HFF-Myc (cell line): ENCODE results near the gene TMEM150B.

Experiments
- DNase-seq: peaks from one replicate; pipeline ENCODE4 v3.0.0-alpha.2; 2011; ENCODE audit warnings: low read depth; ENCODE audit errors: extremely low read depth
- H3K4me3 ChIP-seq: replicated peaks from 2 replicates; pipeline ENCODE4 v1.5.1; 2011; ENCODE audit warnings: low read depth, mild to moderate bottlenecking, control low read depth, low read length
- TF ChIP-seq, protein P1 (sequence below): IDR thresholded peaks from 2 replicates; pipeline ENCODE4 v1.5.1; 2012; ENCODE audit warnings: mild to moderate bottlenecking, low read depth, low read length, control low read depth; ENCODE audit errors: missing control alignments

The TMEM150B gene

DNA sequence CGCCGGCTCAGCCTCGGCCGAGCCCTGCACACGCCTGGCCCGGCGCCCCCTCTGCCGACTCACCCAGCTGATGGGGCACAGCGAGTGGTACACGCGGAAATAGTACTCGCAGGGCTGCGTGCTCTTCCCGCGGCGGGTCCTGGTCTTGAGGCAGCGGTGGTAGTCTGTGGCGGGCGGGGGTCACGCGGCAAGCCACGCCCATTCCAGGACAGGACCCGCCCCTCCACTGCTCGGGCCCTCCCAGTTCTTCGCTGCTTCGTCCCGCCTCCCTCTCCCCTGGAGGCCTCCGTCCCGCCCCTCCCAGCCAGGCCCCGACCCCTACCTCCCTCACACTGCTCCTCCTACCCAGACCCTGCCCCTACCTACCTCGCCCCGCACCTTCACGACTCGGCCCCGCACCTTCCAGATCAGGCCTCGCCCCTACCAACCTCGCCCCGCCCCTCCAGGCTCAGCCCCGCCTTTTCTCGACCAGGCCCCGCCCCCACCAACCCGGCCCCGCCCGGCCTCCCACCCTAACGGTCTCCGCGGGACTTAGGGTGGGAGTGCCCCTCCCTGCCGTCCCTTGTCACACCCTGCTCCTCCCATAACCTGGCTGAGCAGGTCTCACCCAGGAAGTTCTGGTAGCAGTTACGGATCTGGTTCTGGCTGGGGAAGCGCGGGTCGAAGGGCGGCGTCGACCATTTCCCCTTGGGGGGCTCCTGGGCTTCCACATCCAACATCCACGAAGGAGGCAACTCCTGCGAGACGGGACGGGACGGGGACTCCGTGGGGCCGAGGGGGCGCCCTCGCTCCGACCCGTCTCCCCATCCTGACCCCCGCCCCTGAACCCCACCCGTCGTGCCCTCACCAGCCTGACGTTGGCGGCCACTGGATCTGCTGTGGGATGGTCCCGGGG, 28.9 kb upstream of the TMEM150B start:
- no peak for DNase-seq
- peak overlapping the region; percentile 33 for H3K4me3 ChIP-seq
- TF ChIP-seq, protein P1, sequence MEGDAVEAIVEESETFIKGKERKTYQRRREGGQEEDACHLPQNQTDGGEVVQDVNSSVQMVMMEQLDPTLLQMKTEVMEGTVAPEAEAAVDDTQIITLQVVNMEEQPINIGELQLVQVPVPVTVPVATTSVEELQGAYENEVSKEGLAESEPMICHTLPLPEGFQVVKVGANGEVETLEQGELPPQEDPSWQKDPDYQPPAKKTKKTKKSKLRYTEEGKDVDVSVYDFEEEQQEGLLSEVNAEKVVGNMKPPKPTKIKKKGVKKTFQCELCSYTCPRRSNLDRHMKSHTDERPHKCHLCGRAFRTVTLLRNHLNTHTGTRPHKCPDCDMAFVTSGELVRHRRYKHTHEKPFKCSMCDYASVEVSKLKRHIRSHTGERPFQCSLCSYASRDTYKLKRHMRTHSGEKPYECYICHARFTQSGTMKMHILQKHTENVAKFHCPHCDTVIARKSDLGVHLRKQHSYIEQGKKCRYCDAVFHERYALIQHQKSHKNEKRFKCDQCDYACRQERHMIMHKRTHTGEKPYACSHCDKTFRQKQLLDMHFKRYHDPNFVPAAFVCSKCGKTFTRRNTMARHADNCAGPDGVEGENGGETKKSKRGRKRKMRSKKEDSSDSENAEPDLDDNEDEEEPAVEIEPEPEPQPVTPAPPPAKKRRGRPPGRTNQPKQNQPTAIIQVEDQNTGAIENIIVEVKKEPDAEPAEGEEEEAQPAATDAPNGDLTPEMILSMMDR: no peak

DNA sequence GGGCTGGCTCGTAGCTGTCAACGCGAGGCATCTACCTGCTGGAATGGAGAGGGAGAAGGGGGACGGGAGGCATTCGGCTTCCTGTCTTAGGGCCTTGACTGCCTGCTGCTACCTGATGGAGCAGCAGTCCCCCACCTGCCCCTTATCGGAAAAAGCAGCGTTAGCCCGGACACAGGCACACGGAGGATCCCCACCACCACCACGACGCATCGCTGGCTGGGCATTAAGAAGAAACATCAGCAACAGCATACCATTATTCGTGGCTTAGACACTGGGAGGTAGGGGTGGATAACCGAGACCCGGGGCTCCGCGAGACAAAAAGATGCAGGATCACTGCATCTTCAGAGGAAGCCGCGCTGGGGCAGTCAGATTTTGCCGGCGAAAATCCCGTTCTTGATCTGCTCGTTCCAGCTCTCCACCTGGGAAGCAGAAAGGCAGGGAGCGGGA, 28.2 kb upstream of the TMEM150B start:
- DNase-seq: no peak
- TF ChIP-seq, protein P1: no peak
- peak overlapping the region; percentile 33 for H3K4me3 ChIP-seq

DNA sequence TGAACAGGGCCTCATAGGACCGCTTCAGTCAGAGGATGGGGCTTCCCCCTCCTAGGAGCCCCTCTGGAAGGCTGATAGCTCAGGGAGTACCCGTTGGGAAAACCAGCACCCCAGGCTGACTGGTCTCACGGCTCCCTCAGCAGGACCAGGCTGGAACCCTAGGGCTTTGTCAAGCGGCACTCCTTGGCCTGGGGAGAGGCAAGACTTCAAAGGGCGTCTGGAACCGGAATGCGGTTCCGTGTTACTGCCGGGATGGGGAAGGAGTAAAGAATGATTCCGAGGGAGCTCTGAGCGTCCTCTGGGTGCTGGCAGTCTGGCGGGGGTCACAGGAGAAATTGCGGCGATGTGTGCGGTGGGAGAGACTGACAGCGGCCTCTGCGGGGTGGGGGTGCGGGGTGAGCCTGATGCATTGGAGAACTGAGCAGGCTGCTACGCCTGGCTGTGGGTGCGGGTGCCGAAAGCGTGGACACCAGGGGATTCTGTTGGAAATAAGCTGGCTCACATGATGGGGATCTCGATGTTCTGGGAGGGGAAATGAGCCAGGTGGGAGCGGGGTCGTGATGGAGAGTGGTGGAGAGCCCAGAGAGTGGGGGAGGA, 27.5 kb upstream of the TMEM150B start:
- no peak for DNase-seq
- H3K4me3 ChIP-seq: no peak overlapping the region
- TF ChIP-seq, protein P1: no peak

DNA sequence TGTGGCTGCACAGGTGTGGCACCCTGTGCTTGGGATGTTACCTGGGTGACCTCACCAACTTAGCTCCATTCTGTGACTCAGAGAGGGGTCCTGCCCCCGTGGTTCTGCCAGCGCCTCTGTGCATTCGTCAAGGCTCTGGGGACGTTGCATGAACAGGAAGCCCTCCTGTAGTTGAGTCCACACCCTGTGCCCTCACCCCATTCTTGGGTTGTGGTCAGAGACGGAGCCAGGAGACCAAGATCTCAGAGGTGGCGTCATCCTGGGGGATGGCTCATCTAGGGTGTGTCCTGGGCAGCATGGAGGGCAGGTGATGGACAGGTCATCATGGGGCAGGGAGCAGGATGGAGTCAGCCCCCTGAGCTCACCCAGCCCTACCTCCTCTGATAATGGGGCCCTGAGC, 26.9 kb upstream of the TMEM150B start:
- TF ChIP-seq, protein P1: no peak
- no peak for DNase-seq

DNA sequence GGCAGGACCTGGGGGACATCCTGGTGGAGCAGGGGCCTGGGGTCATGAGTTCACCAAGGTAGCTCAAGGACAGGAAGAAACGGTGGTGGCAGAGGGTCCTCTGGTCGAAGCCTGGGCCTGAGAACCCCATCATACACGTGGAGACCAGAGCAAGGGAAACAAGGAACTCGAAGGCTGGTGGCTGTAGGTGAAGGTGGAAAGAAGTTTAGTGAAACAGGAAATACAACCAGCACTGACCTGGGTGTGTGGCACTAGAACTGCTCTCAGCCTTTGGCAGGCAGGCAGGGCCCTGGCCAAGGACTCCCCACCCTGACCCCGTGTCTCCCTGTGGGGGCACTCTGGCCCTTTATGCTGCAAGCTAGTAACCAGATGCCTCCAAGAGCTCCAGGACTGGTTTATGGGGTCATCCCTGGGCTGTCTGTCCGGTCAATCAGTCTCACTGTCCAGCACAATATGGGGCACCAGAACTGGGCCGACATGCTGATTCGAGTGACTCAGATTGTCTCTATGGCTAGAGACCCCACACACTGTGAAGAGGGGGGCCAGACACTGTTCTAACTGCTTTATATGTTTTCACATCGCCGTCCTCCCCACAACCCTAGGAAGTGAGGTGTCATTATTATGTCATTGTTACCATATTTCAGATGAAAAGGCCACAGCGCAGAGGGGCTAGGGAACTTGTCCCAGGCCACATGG, 25.6 kb upstream of the TMEM150B start:
- DNase-seq: no peak
- H3K4me3 ChIP-seq: no peak overlapping the region
- TF ChIP-seq, protein P1: no peak

More for the DNA sequence above, 26.9 kb upstream of the TMEM150B start:
- no peak overlapping the region for H3K4me3 ChIP-seq

DNA sequence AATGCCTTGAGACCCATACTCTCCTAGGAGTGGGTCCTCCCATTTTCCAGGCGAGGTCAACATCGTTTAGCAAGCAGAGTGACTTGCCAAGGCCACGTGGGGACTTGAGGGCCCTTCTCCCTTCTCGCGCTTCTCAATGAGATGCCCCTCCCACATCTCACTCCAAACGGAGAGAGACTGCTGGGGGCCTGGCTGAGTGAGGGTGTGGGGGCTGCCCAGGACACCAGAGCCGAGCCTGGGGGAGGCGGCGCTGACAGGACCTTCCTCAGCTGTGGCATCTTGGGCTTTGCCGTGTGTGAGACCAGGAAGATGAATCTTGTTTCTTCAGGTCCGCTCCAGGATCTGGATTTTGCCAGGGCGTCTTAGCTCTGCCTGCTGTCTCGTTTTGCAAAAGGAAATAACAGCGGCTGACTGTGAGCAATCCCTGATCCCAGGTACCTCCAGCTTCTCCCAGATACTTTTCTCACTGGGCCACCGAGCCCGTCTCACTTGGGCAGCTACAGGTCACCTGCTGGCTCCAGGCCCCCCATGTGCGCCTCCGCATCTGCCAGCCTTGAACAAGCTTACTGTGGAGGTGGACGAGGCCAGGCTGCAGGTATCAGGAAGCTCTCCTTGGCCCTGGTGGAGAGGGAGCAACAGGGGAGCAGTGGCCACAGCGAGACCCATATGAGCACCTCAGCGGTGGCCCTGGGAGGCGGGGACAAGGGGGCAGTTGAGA, 23.3 kb upstream of the TMEM150B start:
- TF ChIP-seq, protein P1: no peak
- H3K4me3 ChIP-seq: no peak overlapping the region
- no peak for DNase-seq
